HG02852 (cell line): ENCODE results near the gene ASB3.
"Not testable (repeated sequence)": the region's sequence is repeated elsewhere in the genome, so short reads cannot be mapped to it uniquely, and the experiment has no call there.

Source experiments
- ATAC-seq: cut with Tn5 transposase; IDR thresholded peaks from one replicate; pipeline ENCODE4 v1.9.1; 2021; ENCODE audit warnings: mild to moderate bottlenecking, moderate library complexity; ENCODE audit not compliant: unreplicated experiment

Gene ASB3

GRCh38 chr2:53744395-53745065 is 42.2 kb downstream of the ASB3 start:
- ATAC-seq, result no peak

DNA sequence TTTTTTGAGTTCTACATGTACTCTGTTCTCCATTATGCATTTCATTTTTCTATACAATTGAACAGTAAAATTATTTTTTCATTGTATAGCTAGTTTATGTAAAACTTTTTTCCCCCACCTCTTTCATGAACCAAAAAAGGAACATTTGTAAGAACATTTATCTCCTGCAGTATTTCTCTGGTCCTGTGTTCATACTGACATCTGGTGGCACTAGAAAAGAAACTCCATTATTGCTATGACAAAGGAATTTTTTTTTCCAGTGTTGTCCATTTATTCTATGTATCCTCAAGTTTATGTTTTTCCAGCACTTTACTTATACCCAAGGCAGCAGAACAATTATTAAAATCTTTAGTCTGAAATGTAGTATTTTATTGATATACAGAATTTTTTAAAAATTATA is 46.6 kb downstream of the ASB3 start:
- ATAC-seq, result no peak

DNA sequence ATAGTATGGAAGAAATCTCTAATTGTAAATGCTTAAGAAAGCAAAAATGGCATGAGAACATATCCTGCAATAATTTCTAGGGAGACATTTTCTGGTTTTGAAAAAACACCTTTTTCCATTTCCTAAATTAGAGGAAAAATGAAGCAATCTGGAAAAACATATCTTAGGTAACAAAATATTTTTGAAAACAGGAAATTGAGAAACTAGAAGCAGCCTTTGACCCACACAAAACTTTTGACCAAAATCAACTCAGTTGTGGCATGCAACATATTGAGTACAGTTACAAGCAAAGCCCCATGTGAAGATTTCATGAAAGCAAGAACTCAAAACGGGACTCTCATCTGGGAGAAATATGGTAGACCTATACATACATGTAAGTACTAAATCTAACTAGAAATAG is 47.7 kb downstream of the ASB3 start:
- ATAC-seq, result no peak

DNA sequence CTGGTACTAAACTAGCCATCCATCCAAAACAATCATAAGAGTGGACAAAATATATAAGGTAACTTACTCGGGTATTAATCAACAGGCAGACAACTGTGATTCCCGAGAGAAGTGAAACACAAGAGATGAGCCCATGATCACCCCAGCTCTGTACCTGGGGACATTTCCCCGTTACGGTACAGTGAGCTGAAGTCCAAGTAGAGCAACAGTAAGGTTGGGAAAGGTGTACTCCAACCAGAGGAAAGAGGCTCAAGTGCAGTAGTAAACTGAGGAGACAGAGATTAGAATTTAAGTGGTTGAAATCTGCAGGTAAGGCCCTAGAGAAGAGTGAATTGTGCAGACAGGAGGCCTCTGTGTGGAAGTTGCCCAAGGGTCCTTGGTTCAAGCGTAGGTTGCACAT is 49.7 kb downstream of the ASB3 start:
- no peak for ATAC-seq

GRCh38 chr2:53729143-53729762 is 57.5 kb downstream of the ASB3 start:
- ATAC-seq, result no peak

DNA sequence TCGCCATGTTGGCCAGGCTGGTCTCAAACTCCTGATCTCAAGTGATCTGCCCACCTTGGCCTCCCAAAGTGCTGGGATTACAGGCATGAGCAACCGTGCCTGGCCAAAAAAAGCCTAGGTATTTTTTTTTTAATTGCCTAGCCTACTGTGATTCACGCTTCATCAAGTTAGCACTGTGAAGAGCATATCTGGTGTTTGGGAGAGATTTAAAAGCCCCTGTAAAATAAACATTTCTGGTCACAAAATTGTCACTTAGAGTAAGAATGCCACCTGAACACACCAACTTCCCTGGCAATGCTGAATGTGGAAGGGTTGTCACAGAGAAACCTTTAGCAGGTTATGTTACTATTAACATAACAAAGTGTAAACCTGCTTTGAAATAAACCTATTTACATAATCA is 58.8 kb downstream of the ASB3 start:
- ATAC-seq, result no peak

DNA sequence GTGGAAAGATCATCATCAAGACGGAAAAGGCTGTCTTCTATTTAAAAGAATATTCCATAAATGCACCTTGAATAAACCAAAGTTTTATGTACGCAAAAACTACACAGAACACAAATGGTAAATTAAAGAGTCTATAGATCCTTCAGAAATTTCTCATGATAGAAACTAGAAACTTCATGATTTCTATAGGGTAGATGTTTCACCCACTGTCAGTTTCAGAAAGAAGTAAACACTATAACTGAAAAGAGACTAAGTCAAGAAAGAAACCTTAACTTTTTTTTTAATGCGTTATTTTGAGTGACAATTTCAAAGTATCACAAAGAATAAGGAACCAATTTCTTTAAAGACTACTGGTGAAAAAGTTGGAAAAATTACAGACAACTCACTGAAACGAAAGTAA is 61.1 kb downstream of the ASB3 start:
- no peak for ATAC-seq

DNA sequence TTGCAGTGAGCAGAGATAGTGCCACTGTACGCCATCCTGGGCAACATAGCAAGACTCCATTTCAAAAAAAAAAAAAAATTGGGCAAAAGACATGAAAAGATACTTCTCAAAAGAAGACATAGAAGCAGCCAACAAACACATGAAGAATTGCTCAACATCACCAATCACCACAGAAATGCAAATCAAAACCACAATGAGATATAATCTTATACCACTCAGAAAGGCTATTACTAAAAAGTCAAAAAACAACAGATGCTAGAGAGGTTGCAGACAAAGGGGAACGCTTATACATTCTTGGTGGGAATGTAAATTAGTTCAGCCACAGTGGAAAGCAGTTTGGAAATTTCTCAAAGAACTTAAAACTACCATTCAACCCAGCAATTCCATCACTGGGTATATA is 62.2 kb downstream of the ASB3 start:
- ATAC-seq, result no peak

DNA sequence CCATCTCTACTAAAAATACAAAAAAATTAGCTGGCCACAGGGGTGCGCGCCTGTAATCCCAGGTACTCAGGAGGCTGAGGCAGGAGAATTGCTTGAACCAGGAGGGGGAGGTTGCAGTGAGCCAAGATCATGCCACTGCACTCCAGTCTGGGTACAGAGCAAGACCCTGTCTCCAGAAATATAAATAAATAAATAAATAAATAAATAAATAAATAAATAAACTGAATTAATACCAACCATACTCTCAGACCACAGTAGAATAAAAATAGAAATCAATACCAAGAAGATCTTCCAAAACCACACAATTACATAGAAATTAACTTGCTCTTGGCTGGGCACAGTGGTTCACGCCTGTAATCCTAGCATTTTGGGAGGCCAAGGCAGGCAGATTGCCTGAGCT is 65.8 kb downstream of the ASB3 start:
- ATAC-seq, result not testable (repeated sequence)

- no peak for ATAC-seq
Observed at GRCh38 chr2:53715568-53715967, 71.2 kb downstream of the ASB3 start.

DNA sequence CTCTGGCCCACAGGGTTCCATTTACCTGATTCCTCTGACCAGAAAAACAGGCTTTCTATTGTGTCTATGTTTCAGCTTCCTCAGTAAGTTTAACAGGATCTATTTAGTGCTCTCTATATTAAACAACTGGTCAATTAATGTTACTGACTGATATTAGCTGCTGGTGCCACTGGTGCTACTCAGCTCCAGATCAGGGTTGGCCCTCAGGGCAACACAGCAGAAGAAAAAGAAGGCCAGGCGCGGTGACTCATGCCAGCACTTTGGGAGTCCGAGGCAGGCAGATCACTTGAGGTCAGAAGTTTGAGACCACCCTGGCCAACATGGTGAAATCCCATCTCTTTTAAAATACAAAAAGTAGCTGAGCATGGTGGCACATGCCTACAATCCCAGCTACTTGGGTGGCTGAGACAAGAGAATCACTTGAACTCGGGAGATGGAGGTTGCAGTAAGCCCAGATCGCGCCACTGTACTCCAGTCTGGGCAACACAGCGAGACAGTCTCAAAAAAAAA is 75.4 kb downstream of the ASB3 start:
- ATAC-seq, result no peak

DNA sequence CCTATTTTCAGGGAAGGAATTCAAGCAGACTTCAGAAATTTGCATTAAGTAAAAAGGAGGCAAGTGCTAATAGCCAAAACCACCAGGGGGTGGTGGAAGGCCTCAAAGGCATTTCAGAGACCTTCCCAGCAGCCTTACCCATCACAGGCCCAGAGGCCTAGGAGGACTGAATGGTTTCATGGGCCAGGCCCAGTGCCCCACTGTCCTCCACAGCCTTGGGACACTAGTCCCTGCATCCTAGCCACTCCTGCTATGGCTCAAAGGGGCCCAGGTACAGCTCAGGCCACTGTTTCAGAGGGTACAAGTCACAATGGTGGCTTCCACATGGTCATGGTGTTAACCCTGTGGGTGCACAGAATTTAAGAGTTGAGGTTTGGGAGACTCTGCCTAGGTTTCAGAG is 77.8 kb downstream of the ASB3 start:
- ATAC-seq, result no peak

DNA sequence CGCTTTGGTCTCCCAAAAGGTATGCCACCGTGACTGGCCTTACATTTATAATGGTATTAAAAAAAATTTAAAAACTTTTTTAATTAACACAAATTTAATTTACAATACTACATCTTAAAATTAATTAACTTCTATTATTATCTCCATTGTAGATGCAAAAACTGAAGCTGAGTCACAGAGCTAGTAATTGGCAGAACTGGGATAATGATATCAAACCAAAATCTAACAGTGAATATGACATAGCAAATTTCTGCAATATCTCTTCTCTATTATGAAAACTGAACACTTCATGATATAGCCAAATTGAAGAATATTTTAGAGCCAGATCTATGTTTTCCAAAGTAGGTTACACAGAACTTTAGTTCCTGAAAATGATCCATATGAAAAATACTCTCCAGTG is 85.5 kb downstream of the ASB3 start:
- ATAC-seq, result no peak

GRCh38 chr2:53697686-53698085 is 89.1 kb downstream of the ASB3 start:
- no peak for ATAC-seq

DNA sequence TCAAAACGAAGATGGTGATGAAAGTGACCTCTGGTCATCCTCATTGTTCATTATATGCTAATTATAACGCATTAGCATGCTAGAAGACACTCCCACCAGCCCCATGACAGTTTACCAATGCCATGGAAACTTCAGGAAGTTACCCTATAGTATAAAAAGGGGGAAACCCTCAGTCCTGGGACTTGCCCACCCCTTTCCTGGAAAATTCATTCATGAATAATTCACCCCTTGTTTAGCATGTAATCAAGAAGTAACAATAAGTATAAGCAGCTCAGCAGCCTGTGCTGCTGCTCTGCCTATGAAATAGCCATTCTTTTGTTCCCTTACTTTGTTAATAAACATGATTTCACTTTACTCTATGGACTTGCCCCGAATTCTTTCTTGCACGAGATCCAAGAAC is 89.7 kb downstream of the ASB3 start:
- no peak for ATAC-seq

- ATAC-seq, result no peak
Observed at GRCh38 chr2:53695575-53695974, 91.2 kb downstream of the ASB3 start.

- ATAC-seq, result no peak
Observed at GRCh38 chr2:53694096-53694771, 92.5 kb downstream of the ASB3 start.

- ATAC-seq, result no peak
Observed at GRCh38 chr2:53690876-53691275, 95.9 kb downstream of the ASB3 start.

DNA sequence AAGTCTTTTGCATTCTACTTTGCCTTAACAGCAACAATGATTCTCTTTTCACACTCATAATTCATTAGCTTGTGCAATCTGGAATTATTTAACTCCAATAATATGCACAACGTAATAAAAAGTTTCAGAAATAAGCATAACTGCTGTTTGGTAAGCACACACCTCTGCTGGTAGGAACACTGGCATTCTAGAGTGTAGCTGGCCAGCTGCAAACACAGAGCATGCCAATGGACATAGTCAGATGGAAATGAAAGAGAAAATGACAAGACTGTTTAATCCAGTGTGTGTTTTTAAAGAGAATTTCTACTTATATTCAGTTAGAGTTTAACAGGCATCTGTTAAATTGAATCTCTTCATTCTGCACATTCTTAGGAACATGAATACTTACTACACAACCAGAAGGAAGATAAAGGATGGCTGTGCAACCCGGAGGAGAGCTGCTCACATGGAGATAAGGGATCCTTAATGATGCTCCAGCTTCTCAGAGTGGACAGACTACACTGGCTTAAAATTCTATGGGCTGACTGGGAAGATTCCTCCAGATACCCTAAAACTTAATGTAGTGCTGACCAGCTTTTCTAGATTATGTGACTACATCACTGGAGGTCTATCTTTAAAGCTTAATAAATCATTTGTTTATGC is 113.8 kb downstream of the ASB3 start:
- ATAC-seq, result no peak

- ATAC-seq, result no peak
Observed at GRCh38 chr2:53670331-53670730, 116.4 kb downstream of the ASB3 start.

- no peak for ATAC-seq
Observed at GRCh38 chr2:53668624-53669026, 118.1 kb downstream of the ASB3 start.

DNA sequence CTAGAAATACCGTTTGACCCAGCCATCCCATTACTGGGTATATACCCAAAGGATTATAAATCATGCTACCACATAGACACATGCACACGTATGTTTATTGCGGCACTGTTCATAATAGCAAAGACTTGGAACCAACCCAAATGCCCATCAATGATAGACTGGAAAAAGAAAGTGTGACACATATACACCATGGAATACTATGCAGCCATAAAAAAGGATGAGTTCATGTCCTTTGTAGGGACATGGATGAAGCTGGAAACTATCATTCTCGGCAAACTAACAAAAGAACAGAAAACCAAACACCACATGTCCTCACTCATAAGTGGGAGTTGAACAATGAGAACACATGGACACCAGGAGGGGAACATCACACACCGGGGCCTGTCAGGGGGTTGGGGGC is 119.6 kb downstream of the ASB3 start:
- not testable (repeated sequence) for ATAC-seq
